HEK293 (cell line): ENCODE data around the gene PLEKHS1.

Source experiments
- CTCF ChIA-PET: fragments of 350-600 bp; formaldehyde crosslinking; extraction: SDS; loops from one replicate; lab custom pipeline; 2021; ENCODE audit warnings: antibody characterized with exemption; lab: Yijun Ruan, JAX
- POLR2A ChIA-PET: fragments of 300-600 bp; formaldehyde crosslinking; extraction: SDS; loops from one replicate; lab custom pipeline; 2020; ENCODE audit warnings: antibody characterized with exemption, inconsistent platforms; lab: Yijun Ruan, JAX
- H3K27ac ChIP-seq: fragments of 200-500 bp; sonication (Bioruptor generic); 2 replicates; pipeline ENCODE4 v1.5.1; 2014; ENCODE audit warnings: low read depth, low read length, control low read depth, inconsistent platforms; ENCODE audit errors: extremely low read depth
- H3K36me3 ChIP-seq, 2 experiments: fragments of 200-500 bp in 1 of 2; sonication (Bioruptor generic) in 1 of 2; 1 replicate in 1 of 2; 2 replicates in 1 of 2; pipeline ENCODE4 v1.5.1; 2014 to 2017; ENCODE audit warnings: inconsistent platforms in 2 of 2, low read length in 2 of 2; ENCODE audit not compliant: control insufficient read depth in 2 of 2, insufficient read depth in 1 of 2
- H3K4me1 ChIP-seq: fragments of 200-500 bp; sonication (Bioruptor generic); 2 replicates; pipeline ENCODE4 v1.5.1; 2014; ENCODE audit warnings: mild to moderate bottlenecking, low read length, inconsistent platforms; ENCODE audit not compliant: control insufficient read depth, insufficient read depth
- H3K4me3 ChIP-seq: 2 replicates; pipeline ENCODE4 v1.5.1; 2011; ENCODE audit warnings: low read depth, mild to moderate bottlenecking, control low read depth, low read length, moderate library complexity
- H3K9me3 ChIP-seq: fragments of 200-500 bp; sonication (Bioruptor generic); 2 replicates; pipeline ENCODE4 v1.5.1; 2014; ENCODE audit warnings: low read depth, low read length, inconsistent platforms; ENCODE audit not compliant: control insufficient read depth, insufficient read depth
- BCL6B ChIP-seq: fragments of 450-650 bp; formaldehyde crosslinking; IDR thresholded peaks from 2 replicates; pipeline ENCODE4 v1.5.1; 2017; ENCODE audit warnings: missing biosample characterization, missing genetic modification characterization
- ELK4 ChIP-seq: IDR thresholded peaks from 2 replicates; pipeline ENCODE4 v1.6.1; 2011; ENCODE audit warnings: mild to moderate bottlenecking, low read depth, low read length, borderline replicate concordance
- INSM2 ChIP-seq: fragments of 450-650 bp; formaldehyde crosslinking; IDR thresholded peaks from 2 replicates; pipeline ENCODE4 v1.5.1; 2016; ENCODE audit warnings: missing biosample characterization, missing genetic modification characterization
- SCRT1 ChIP-seq: fragments of 450-650 bp; formaldehyde crosslinking; IDR thresholded peaks from 2 replicates; pipeline ENCODE4 v1.5.1; 2016; ENCODE audit warnings: missing biosample characterization, missing genetic modification characterization, borderline replicate concordance
- WT1 ChIP-seq: fragments of 450-650 bp; formaldehyde crosslinking; IDR thresholded peaks from 2 replicates; pipeline ENCODE4 v1.5.1; 2016; ENCODE audit warnings: missing biosample characterization, missing genetic modification characterization
- ZBTB8A ChIP-seq: fragments of 450-650 bp; formaldehyde crosslinking; IDR thresholded peaks from 2 replicates; pipeline ENCODE4 v1.5.1; 2016; ENCODE audit warnings: missing biosample characterization, missing genetic modification characterization
- ZNF19 ChIP-seq: fragments of 450-650 bp; formaldehyde crosslinking; IDR thresholded peaks from 2 replicates; pipeline ENCODE4; 2016; ENCODE audit warnings: missing biosample characterization, missing genetic modification characterization, low read depth
- ZNF2 ChIP-seq: fragments of 450-650 bp; formaldehyde crosslinking; IDR thresholded peaks from 2 replicates; pipeline ENCODE4 v1.5.1; 2016; ENCODE audit warnings: missing biosample characterization, missing genetic modification characterization
- ZNF266 ChIP-seq: fragments of 450-650 bp; formaldehyde crosslinking; IDR thresholded peaks from 2 replicates; pipeline ENCODE4 v1.5.1; 2016; ENCODE audit warnings: missing biosample characterization, missing genetic modification characterization, low read depth
- ZNF292 ChIP-seq: fragments of 450-650 bp; formaldehyde crosslinking; IDR thresholded peaks from 2 replicates; pipeline ENCODE4 v1.5.1; 2016; ENCODE audit warnings: low read depth, missing biosample characterization, missing genetic modification characterization, borderline replicate concordance
- ZNF513 ChIP-seq: fragments of 450-650 bp; IDR thresholded peaks from 2 replicates; pipeline ENCODE4 v1.5.1; 2018; ENCODE audit warnings: missing biosample characterization, missing genetic modification characterization
- ZNF530 ChIP-seq: fragments of 450-650 bp; formaldehyde crosslinking; IDR thresholded peaks from 2 replicates; pipeline ENCODE4 v1.5.1; 2016; ENCODE audit warnings: low read depth, missing biosample characterization, missing genetic modification characterization
- ZNF660 ChIP-seq: fragments of 450-650 bp; IDR thresholded peaks from 2 replicates; pipeline ENCODE4 v1.5.1; 2018; ENCODE audit warnings: missing biosample characterization, mild to moderate bottlenecking, missing genetic modification characterization
- ZNF768 ChIP-seq: fragments of 450-650 bp; formaldehyde crosslinking; IDR thresholded peaks from 2 replicates; pipeline ENCODE4 v1.5.1; 2018; ENCODE audit warnings: missing biosample characterization, mild to moderate bottlenecking, missing genetic modification characterization
- ZNF776 ChIP-seq: fragments of 450-650 bp; formaldehyde crosslinking; IDR thresholded peaks from 2 replicates; pipeline ENCODE4 v1.5.0; 2017; ENCODE audit warnings: missing biosample characterization, missing genetic modification characterization, borderline replicate concordance
- TF ChIP-seq, protein P1 (sequence below): fragments of 450-650 bp; formaldehyde crosslinking; conservative IDR thresholded peaks from 2 replicates; pipeline ENCODE4 v1.5.1; 2016; ENCODE audit warnings: low read depth, missing biosample characterization, missing genetic modification characterization
- TF ChIP-seq, protein P2 (sequence below): fragments of 450-650 bp; formaldehyde crosslinking; IDR thresholded peaks from 2 replicates; pipeline ENCODE4 v1.5.1; 2016; ENCODE audit warnings: missing biosample characterization, missing genetic modification characterization
- TF ChIP-seq, protein P3 (sequence below): fragments of 450-650 bp; formaldehyde crosslinking; IDR thresholded peaks from 2 replicates; pipeline ENCODE4 v1.5.1; 2016; ENCODE audit warnings: missing biosample characterization, missing genetic modification characterization

Gene PLEKHS1

GRCh38 chr10:113733635-113734034 lies 17.8 kb upstream of the PLEKHS1 start (continued):
- TF ChIP-seq, protein P1, sequence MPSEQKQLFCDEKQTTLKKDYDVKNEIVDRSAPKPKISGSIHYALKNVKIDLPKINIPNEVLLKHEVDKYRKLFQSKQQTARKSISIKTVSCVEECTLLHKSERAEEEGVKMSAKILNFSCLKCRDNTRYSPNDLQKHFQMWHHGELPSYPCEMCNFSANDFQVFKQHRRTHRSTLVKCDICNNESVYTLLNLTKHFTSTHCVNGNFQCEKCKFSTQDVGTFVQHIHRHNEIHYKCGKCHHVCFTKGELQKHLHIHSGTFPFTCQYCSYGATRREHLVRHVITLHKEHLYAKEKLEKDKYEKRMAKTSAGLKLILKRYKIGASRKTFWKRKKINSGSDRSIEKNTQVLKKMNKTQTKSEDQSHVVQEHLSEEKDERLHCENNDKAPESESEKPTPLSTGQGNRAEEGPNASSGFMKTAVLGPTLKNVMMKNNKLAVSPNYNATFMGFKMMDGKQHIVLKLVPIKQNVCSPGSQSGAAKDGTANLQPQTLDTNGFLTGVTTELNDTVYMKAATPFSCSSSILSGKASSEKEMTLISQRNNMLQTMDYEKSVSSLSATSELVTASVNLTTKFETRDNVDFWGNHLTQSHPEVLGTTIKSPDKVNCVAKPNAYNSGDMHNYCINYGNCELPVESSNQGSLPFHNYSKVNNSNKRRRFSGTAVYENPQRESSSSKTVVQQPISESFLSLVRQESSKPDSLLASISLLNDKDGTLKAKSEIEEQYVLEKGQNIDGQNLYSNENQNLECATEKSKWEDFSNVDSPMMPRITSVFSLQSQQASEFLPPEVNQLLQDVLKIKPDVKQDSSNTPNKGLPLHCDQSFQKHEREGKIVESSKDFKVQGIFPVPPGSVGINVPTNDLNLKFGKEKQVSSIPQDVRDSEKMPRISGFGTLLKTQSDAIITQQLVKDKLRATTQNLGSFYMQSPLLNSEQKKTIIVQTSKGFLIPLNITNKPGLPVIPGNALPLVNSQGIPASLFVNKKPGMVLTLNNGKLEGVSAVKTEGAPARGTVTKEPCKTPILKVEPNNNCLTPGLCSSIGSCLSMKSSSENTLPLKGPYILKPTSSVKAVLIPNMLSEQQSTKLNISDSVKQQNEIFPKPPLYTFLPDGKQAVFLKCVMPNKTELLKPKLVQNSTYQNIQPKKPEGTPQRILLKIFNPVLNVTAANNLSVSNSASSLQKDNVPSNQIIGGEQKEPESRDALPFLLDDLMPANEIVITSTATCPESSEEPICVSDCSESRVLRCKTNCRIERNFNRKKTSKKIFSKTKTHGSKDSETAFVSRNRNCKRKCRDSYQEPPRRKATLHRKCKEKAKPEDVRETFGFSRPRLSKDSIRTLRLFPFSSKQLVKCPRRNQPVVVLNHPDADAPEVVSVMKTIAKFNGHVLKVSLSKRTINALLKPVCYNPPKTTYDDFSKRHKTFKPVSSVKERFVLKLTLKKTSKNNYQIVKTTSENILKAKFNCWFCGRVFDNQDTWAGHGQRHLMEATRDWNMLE (tag by site-specific recombination) = no peak

GRCh38 chr10:113735913-113736312 lies 15.6 kb upstream of the PLEKHS1 start:
- no peaks in the 10 kb centered on the region for H3K9me3 ChIP-seq
- ChIA-PET CTCF (interaction anchor here (0.6 to 0.7 kb wide), 2 partner anchors 16 to 544 kb away, joined by 3 read pairs; partner anchors contain the start of gene PLEKHS1), POLR2A (no interaction called here)
- no peak overlapping the region for H3K4me3 ChIP-seq
- TF ChIP-seq ZNF513 (0 out of 2 replicates have a peak, but pooled peaks have one; percentile 33), ELK4 (no peak), ZNF292 (tag by site-specific recombination) (no peak), ZNF660 (peak; percentile 80; the same call in 1 of the 2 replicates), ZNF19 (tag by site-specific recombination) (no peak), ZBTB8A (no peak)
- TF ChIP-seq, protein P2, sequence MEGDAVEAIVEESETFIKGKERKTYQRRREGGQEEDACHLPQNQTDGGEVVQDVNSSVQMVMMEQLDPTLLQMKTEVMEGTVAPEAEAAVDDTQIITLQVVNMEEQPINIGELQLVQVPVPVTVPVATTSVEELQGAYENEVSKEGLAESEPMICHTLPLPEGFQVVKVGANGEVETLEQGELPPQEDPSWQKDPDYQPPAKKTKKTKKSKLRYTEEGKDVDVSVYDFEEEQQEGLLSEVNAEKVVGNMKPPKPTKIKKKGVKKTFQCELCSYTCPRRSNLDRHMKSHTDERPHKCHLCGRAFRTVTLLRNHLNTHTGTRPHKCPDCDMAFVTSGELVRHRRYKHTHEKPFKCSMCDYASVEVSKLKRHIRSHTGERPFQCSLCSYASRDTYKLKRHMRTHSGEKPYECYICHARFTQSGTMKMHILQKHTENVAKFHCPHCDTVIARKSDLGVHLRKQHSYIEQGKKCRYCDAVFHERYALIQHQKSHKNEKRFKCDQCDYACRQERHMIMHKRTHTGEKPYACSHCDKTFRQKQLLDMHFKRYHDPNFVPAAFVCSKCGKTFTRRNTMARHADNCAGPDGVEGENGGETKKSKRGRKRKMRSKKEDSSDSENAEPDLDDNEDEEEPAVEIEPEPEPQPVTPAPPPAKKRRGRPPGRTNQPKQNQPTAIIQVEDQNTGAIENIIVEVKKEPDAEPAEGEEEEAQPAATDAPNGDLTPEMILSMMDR (tag by site-specific recombination) = 0 out of 2 replicates have a peak, but pooled peaks have one; percentile 23
- H3K27ac ChIP-seq = no peak overlapping the region
- H3K36me3 ChIP-seq = peaks cover 0 to 1% of the 10 kb centered on the region in 2 experiments; a peak in 1 of 3 replicates
- H3K4me1 ChIP-seq = no peaks in the 10 kb centered on the region

GRCh38 chr10:113736576-113736975 lies 14.9 kb upstream of the PLEKHS1 start:
- H3K9me3 ChIP-seq = no peaks in the 10 kb centered on the region
- ChIA-PET CTCF (interaction anchor here (0.6 to 0.7 kb wide), 2 partner anchors 15 to 544 kb away, joined by 3 read pairs; partner anchors contain the start of gene PLEKHS1), POLR2A (no interaction called here)
- H3K4me1 ChIP-seq = no peaks in the 10 kb centered on the region
- H3K36me3 ChIP-seq = no peaks in the 10 kb centered on the region
- no peak overlapping the region for H3K4me3 ChIP-seq
- H3K27ac ChIP-seq = no peak overlapping the region
- TF ChIP-seq, protein P3, sequence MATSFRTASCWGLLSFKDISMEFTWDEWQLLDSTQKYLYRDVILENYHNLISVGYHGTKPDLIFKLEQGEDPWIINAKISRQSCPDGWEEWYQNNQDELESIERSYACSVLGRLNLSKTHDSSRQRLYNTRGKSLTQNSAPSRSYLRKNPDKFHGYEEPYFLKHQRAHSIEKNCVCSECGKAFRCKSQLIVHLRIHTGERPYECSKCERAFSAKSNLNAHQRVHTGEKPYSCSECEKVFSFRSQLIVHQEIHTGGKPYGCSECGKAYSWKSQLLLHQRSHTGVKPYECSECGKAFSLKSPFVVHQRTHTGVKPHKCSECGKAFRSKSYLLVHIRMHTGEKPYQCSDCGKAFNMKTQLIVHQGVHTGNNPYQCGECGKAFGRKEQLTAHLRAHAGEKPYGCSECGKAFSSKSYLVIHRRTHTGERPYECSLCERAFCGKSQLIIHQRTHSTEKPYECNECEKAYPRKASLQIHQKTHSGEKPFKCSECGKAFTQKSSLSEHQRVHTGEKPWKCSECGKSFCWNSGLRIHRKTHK (tag by site-specific recombination) = no peak
- TF ChIP-seq ZNF530 (tag by site-specific recombination) (no peak), INSM2 (tag by site-specific recombination) (no peak), ZNF776 (tag by site-specific recombination) (no peak), BCL6B (tag by site-specific recombination) (no peak), ZNF266 (tag by site-specific recombination) (no peak), ZNF768 (tag by site-specific recombination) (no peak), ZNF19 (tag by site-specific recombination) (no peak), ZNF2 (tag by site-specific recombination) (no peak), SCRT1 (tag by site-specific recombination) (no peak), WT1 (tag by site-specific recombination) (no peak)
